ENCODE measurements around the gene KRT12.
"Not testable (repeated sequence)": the region's sequence is repeated elsewhere in the genome, so short reads cannot be mapped to it uniquely, and the experiment has no call there.

KRT12 gene

GRCh38 chr17:40841246-40841645 is 25.8 kb downstream of the KRT12 start:
- DNase-seq: no peak

DNA sequence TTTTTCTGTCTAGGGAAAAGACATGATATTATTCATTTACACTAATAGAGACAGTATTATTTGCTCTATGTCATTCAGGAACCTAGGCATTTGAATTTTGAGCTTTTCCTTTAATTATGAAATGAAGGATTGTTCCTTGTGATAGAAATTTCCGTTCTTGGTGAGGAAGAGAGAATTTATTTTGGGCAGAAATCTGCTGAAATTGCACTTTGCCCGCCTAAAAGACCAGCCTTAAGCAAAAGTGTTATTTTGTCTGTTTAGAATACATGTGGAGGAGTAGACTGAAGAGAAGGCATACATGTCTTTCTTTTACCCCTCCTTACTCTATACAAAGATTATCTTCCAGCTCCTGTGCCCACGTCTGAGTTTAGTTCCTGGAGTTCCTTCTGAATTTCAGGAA is 27.8 kb downstream of the KRT12 start:
- no peak for DNase-seq

- no peak for DNase-seq
Observed at GRCh38 chr17:40836020-40836419, 31.0 kb downstream of the KRT12 start.

DNA sequence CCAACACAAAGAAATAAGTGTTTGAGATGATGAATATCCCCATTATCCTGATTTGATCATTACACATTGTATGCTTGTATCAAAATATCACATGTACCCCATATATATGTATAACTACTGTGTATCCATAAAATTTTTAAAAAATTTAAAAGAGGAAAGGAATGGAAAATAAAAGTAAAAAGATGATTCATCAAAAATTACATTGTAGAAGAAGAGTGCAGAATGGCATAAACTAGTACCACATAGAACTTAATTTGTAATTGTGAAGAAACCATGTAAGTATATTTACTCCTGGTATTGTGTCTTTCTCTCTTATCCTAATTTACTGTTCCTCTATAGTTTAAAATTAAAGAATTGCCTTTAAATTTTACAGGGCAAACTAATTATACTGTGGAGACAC is 33.1 kb downstream of the KRT12 start:
- no peak for DNase-seq

- DNase-seq: no peak
Observed at GRCh38 chr17:40832840-40833239, 34.2 kb downstream of the KRT12 start.

DNA sequence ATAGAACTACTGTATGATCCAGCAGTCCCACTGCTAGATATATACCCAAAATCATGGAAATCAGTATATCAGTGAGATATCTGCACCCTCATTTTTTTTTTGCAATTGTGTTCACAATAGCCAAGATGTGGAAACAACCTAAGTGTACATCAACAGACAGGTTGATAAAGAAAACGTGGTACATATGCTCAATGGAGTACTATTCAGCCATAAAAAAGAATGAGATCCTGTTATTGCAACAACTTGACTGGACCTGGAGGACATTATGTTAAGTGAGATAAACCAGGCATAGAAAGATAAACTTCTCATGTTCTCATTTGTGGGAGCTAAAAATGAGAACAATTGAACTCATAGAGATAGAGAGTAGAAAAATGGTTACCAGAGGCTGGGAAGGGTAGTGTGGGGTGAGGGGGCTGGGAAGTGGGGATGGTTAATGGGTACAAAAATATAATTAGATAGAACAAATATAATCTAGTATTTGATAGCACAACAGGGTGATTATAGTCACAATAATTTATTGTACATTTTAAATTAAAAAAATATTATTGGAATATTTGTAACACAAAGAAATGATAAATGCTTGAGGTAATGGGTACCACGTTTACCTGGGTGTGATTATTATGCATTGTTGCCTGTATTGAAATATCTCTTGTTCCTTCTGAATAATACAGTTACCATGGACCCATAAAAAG is 36.8 kb downstream of the KRT12 start:
- no peak for DNase-seq

GRCh38 chr17:40828454-40829044 is 38.5 kb downstream of the KRT12 start:
- no peak for DNase-seq

- no peak for DNase-seq
Observed at GRCh38 chr17:40827746-40828453, 39.1 kb downstream of the KRT12 start.

DNA sequence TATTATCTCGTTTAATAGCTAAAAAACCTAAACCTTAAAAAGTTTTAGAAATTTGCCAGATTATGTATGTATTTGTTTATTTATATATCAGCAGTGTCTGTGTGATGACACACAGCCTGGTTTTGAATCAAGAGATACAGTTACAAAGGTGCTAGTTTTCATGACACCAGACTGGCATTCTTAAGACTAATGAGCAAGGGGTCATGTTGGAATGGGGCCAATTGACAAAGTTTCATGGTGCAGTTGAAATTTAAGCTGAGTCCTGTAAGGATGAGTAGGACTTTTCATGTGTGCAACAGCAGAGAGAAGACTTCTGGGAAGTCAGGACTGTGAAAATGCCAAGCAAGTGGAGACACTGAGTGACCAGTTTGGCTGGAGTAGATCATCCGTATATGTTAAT is 41.4 kb downstream of the KRT12 start:
- DNase-seq: no peak

- DNase-seq: no peak
Observed at GRCh38 chr17:40824015-40824832, 42.8 kb downstream of the KRT12 start.

GRCh38 chr17:40822132-40822812 is 44.8 kb downstream of the KRT12 start, which contains the start of gene KRT10:
Gene KRT10, minus strand, starts transcription at chr17:40822614. Its CDS starts 29 bp downstream, at chr17:40822585.
- no peak for DNase-seq

DNA sequence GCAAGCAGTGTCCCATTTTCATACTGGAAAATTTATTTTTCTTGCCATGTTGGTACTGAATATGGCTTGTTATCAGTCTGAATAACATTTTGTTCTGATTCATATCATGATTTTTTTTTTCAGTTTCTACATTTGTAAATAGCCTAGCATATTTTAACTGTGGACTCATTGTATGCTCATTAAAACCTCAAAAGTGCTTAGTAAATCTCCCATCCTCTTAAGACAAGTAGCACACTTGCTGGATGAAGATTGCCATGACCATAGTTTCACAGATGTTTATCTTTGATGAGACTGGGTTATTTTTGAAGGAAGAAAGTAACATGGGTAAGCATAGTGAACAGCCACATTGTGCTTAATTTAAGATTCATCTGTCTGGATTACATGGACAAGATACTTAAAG is 45.5 kb downstream of the KRT12 start:
- no peak for DNase-seq

DNA sequence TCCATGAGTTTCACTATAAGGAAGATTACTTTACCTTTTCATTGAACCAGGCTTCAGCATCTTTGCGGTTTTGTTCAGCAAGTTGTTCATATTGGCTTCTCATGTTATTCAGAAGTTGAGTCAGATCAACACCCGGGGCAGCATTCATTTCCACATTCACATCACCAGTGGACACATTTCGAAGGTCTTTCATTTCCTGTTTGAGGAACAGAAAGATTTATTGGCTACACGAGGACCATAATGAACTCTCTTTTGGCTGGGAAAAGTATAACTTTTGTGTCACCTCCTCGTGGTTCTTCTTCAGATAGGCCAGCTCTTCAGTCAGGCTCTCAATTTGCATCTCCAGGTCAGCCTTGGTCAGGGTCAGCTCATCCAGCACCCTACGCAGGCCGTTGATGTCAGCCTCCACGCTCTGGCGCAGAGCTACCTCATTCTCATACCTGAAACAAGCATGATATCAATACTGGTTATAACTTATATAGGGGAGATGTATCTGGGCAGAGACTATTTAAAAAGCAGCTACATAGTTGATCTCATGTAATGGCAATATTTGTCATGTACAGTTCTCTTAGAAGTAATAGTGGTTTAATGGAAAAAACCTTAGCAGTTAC is 46.7 kb downstream of the KRT12 start:
- DNase-seq: no peak

DNA sequence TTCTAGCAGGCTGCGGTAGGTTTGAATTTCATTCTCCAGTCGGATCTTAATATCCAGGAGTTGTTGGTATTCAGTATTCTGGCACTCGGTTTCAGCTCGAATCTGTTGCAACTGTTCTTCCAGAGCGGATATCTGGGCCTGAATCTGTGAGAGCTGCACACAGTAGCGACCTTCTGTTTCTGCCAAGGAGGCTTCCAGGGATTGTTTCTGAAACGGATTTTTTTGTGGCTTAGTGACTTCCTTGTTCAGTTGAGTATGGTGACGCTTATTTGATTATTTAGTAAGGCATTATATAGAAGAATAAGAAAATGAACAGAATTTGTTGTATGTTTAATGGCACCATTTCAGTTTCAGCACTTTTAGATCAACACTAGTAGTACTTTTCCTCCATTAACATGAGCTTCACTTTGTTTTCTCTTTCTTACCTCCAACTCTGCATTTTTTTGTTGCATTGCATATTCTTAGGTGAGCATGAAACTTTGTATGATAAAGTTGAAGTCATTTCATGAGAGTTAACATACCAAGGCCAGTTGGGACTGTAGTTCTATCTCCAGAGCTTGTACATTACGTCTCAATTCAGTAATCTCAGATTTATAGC is 47.4 kb downstream of the KRT12 start:
- no peak for DNase-seq

DNA sequence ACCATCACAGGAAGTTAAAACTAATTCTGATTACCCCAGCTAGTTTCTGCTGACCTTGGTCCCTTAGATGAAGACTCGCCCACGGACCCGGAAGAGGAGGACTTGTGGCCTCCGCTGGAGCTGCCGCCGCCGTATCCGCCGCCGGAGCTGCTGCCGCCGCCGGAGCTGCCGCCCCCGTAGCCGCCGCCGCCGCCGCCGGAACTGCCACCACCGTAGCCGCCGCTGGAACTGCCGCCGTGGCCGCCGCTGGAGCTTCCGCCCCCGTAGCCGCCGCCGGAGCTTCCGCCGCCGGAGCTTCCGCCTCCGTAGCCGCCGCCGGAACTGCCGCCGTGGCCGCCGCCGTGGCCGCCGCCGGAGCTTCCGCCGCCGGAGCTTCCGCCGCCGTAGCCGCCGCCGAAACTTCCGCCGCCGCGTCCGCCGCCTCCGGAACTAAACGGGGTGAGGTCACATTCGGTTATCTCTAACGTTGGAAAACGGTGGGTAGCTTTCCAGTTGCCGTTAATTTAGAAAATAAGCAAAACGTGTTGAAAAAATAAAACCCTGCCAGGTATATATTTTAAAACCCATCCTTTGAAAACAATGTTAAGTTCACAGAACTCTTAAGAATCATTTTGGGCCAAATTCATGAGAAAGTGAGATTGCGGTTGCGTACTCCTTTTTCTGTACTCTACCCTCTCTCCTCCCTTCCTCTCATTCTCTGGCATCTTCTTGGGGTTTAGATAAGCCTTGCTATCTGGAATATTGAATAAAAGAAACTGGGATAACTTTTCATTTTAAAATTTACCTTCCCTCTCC is 48.1 kb downstream of the KRT12 start:
- peak; percentile 5 to 66 for DNase-seq

DNA sequence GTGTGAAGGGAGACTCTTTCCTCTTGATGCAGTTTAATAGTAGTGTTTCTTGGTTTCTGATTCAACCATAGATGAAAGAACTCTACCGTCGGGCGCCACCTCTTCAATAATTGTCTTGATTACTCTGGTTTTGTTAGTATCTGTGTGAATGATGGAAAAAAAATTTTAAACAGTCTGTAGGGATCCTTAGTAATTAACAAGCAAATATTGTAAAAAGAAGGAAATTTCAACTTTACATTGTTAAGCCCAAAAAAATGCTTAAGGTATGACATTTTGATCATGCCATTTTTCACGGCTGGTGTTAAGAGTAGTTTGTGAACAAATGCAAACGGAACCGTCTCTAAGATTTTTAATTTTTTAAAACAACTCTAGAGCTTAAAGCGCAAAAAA is 48.7 kb downstream of the KRT12 start:
- no peak for DNase-seq

DNA sequence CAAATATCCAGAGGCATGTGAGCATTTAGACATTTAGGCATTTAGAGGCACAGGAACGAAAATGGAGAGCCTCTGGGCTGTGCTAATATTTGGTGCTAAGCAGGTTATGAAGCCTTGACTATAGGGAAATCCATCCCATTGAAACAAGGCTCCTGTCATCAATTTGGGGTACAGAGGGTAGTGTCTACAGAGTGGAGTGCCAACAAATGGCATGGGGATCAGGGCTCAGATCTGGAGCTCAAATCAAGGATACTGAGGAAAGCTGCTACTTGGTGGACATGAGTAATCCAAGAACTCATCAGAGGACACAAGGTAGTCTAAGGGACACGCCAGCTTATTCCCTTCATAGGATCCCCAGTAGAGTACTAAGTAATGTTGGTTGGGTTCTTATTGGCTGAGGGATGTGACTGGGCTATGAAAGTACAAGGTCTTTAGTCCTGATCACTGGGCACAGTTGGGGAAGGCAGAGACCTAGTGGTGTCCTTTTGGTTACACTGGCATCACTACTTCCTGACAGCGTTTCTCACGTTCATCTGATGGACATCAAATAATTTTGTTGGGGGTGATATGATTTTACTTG is 49.8 kb downstream of the KRT12 start:
- no peak for DNase-seq

GRCh38 chr17:40816569-40816968 is 50.5 kb downstream of the KRT12 start:
- no peak for DNase-seq

DNA sequence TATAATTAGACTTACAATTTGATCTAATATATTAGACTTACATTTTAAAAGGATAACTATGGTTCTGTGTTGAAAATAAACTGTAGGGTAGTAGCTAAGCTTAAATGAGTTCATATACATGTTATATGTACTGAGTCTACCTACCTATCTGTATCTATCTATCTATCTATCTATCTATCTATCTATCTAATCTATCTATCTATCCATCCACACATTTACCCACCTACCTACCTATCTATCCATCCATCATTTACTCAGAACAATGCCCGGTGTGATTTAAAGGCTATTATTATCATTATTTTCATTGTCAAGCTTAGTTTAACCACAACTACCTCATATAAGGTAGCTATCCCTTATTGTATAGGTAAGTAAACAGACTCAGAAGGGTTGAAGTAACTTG is 51.6 kb downstream of the KRT12 start:
- DNase-seq: no peak

GRCh38 chr17:40814657-40815056 is 52.4 kb downstream of the KRT12 start:
- not testable (repeated sequence) for DNase-seq

- no peak for DNase-seq
Observed at GRCh38 chr17:40813804-40814203, 53.2 kb downstream of the KRT12 start.
